ENCODE data around the gene TSHR.

TSHR gene

GRCh38 chr14:81172881-81173280, 217.5 kb downstream of the TSHR start:
- no peak for ATAC-seq
- TF ChIP-seq TCF4 (CRISPR knock-in tag; IDR thresholded peaks at IDR 0.05; ENCODE audit: borderline replicate concordance) (no peak), ZFP3 (CRISPR knock-in tag; IDR thresholded peaks at IDR 0.05) (no peak), ZFP30 (CRISPR knock-in tag; IDR thresholded peaks at IDR 0.05) (no peak), CSRNP3 (CRISPR knock-in tag; IDR thresholded peaks at IDR 0.05) (no peak)

- TF ChIP-seq POU6F1 (CRISPR knock-in tag; IDR thresholded peaks at IDR 0.05; ENCODE audit: borderline replicate concordance, low read depth) = no peak
- TF ChIP-seq ZNF8 (CRISPR knock-in tag; IDR thresholded peaks at IDR 0.05) = no peak
- TF ChIP-seq TOX (CRISPR knock-in tag; IDR thresholded peaks at IDR 0.05; ENCODE audit: borderline replicate concordance) = no peak
- no peak for TF ChIP-seq ZFP3 (CRISPR knock-in tag; IDR thresholded peaks at IDR 0.05)
- no peak for TF ChIP-seq CSRNP3 (CRISPR knock-in tag; IDR thresholded peaks at IDR 0.05)
- TF ChIP-seq RARB (CRISPR knock-in tag; IDR thresholded peaks at IDR 0.05) = no peak
- TF ChIP-seq GLIS3 (CRISPR knock-in tag; IDR thresholded peaks at IDR 0.05) = no peak
- no peak for TF ChIP-seq PPARA (CRISPR knock-in tag; IDR thresholded peaks at IDR 0.05; ENCODE audit: borderline replicate concordance)
- no peak for TF ChIP-seq PATZ1 (CRISPR knock-in tag; IDR thresholded peaks at IDR 0.05; ENCODE audit: borderline replicate concordance)
- TF ChIP-seq ZNF70 (CRISPR knock-in tag; IDR thresholded peaks at IDR 0.05) = no peak
- TF ChIP-seq SNAI2 (CRISPR knock-in tag; IDR thresholded peaks at IDR 0.05) = no peak
- TF ChIP-seq ISL1 (CRISPR knock-in tag; IDR thresholded peaks at IDR 0.05) = no peak
- no peak for TF ChIP-seq ARNTL (CRISPR knock-in tag; IDR thresholded peaks at IDR 0.05; ENCODE audit: borderline replicate concordance, low read depth)
- no peak for TF ChIP-seq ZNF565 (CRISPR knock-in tag; conservative IDR thresholded peaks at IDR 0.05; ENCODE audit: low read depth)
- TF ChIP-seq TSHZ2 (CRISPR knock-in tag; IDR thresholded peaks at IDR 0.05) = no peak
- no peak for ATAC-seq
These were observed 220.8 kb downstream of the TSHR start for GRCh38 chr14:81176241-81176640.

- no peak for ATAC-seq
- no peak for TF ChIP-seq ZNF8 (CRISPR knock-in tag; IDR thresholded peaks at IDR 0.05)
- TF ChIP-seq ZC3H10 (CRISPR knock-in tag; IDR thresholded peaks at IDR 0.05) = no peak
- no peak for TF ChIP-seq BACH2 (CRISPR knock-in tag; IDR thresholded peaks at IDR 0.05; ENCODE audit: borderline replicate concordance)
- no peak for TF ChIP-seq TSHZ2 (CRISPR knock-in tag; IDR thresholded peaks at IDR 0.05)
- TF ChIP-seq POU6F1 (CRISPR knock-in tag; IDR thresholded peaks at IDR 0.05; ENCODE audit: borderline replicate concordance, low read depth) = no peak
These were observed 221.8 kb downstream of the TSHR start for GRCh38 chr14:81177225-81177624.

All from SK-N-SH treated with all-trans-retinoic acid at 6 μM for 48 hours (cell line).